GM12878 (cell line): ENCODE measurements around the gene SPNS1. TPM values are rescaled to one million over a fixed set of nuclear protein-coding genes. Genes with fewer than 3 reads are reported as not detected.

ENCODE experiments used
- ATAC-seq: fragments of 200-7000 bp; cut with Tn5 transposase; 3 replicates; pipeline ENCODE4 v1.9.1; 2020; ENCODE audit warnings: mild to moderate bottlenecking, moderate library complexity
- BruUV-seq: library from RNA; stranded (reverse); fragments of 400-500 nt; replicated peaks from 2 replicates; lab custom pipeline; 2021; lab: Mats Ljungman, UMichigan
- CTCF ChIA-PET: fragments of 300-600 bp; sonication (Branson Sonifier 250); formaldehyde crosslinking; extraction: SDS; loops from one replicate; lab custom pipeline; 2021; ENCODE audit warnings: inconsistent platforms; lab: Yijun Ruan, JAX
- POLR2A ChIA-PET: fragments of 350-600 bp; formaldehyde crosslinking; extraction: SDS; loops from one replicate; lab custom pipeline; 2021; ENCODE audit warnings: inconsistent platforms; lab: Charles Lee
- RAD21 ChIA-PET: fragments of 300-600 bp; sonication (Branson Sonifier 250); formaldehyde crosslinking; loops from one replicate; lab custom pipeline; 2023; ENCODE audit warnings: antibody characterized with exemption; ENCODE audit not compliant: unreplicated experiment; lab: Charles Lee
- SMC1A ChIA-PET: fragments of 300-600 bp; sonication (Branson Sonifier 250); formaldehyde crosslinking; loops from one replicate; lab custom pipeline; 2023; ENCODE audit not compliant: unreplicated experiment, uncharacterized antibody; lab: Charles Lee
- DNase-seq: peaks from one replicate; pipeline ENCODE4 v3.0.0-alpha.2; 2011; ENCODE audit warnings: low read depth, low spot score
- FAIRE-seq: peaks from 3 replicates; lab custom pipeline; 2011; peaks lifted over from hg19 to GRCh38; lab: Jason Lieb, UNC
- H2AFZ ChIP-seq: 2 replicates; pipeline ENCODE4 v1.6.0; 2011; ENCODE audit warnings: low read depth, low read length, control low read depth; ENCODE audit not compliant: control insufficient read depth
- H3K27ac ChIP-seq: 2 replicates; pipeline ENCODE4 v1.5.1; 2011; ENCODE audit warnings: control low read depth; ENCODE audit not compliant: control insufficient read depth, insufficient read depth
- H3K27me3 ChIP-seq, 2 experiments: replicated peaks in 1 of 2; 2 replicates each; pipeline versions ENCODE4 v1.6.0 to v1.6.1; 2011; ENCODE audit warnings: low read length in 1 of 2; ENCODE audit not compliant: control insufficient read depth in 2 of 2, insufficient read depth in 2 of 2
- H3K36me3 ChIP-seq, 2 experiments: 2 replicates each; pipeline ENCODE4 v1.5.1; 2011; ENCODE audit warnings: low read length in 1 of 2; ENCODE audit not compliant: control insufficient read depth in 2 of 2, insufficient read depth in 2 of 2
- H3K4me1 ChIP-seq: 2 replicates; pipeline ENCODE4 v1.6.1; 2011; ENCODE audit warnings: mild to moderate bottlenecking, low read length, moderate library complexity, mixed read lengths; ENCODE audit not compliant: control insufficient read depth, insufficient read depth
- H3K4me2 ChIP-seq: 2 replicates; pipeline ENCODE4 v1.6.0; 2011; ENCODE audit warnings: control low read depth; ENCODE audit not compliant: control insufficient read depth, insufficient read depth
- H3K4me3 ChIP-seq: fragments of 200-600 bp; sonication (generic); 2 replicates; pipeline ENCODE4 v1.5.1; 2016
- H3K79me2 ChIP-seq: 2 replicates; pipeline ENCODE4 v1.6.0; 2011; ENCODE audit warnings: low read length; ENCODE audit not compliant: control insufficient read depth, insufficient read depth
- H3K9ac ChIP-seq: 2 replicates; pipeline ENCODE4 v1.8.0; 2011; ENCODE audit warnings: low read length, control low read depth, mixed read lengths; ENCODE audit not compliant: control insufficient read depth, insufficient read depth
- H3K9me3 ChIP-seq: replicated peaks from 3 replicates; pipeline ENCODE4 v1.5.1; 2011; ENCODE audit warnings: mild to moderate bottlenecking, low read length; ENCODE audit not compliant: control insufficient read depth, insufficient read depth
- H4K20me1 ChIP-seq: 2 replicates; pipeline ENCODE4 v1.6.0; 2011; ENCODE audit not compliant: control insufficient read depth, insufficient read depth
- MEF2B ChIP-seq: fragments of 450-650 bp; IDR thresholded peaks from 2 replicates; pipeline ENCODE4 v1.6.1; 2018; ENCODE audit warnings: mild to moderate bottlenecking, moderate library complexity; ENCODE audit not compliant: partially characterized antibody, poor library complexity, severe bottlenecking
- SIN3A ChIP-seq: IDR thresholded peaks from 2 replicates; pipeline ENCODE4 v1.6.1; 2012; ENCODE audit warnings: low read depth, low read length, improper control_type of control experiment
- SREBF1 ChIP-seq: IDR thresholded peaks from 2 replicates; pipeline ENCODE4 v1.6.1; 2012; ENCODE audit warnings: mild to moderate bottlenecking, low read length
- TCF3 ChIP-seq: IDR thresholded peaks from 2 replicates; pipeline ENCODE4 v1.6.1; 2012; ENCODE audit warnings: low read depth, mild to moderate bottlenecking, low read length, borderline replicate concordance; ENCODE audit not compliant: insufficient read depth
- ZBTB33 ChIP-seq: fragments of 450-650 bp; IDR thresholded peaks from 2 replicates; pipeline ENCODE4 v1.6.1; 2017; ENCODE audit warnings: mild to moderate bottlenecking
- ZNF274 ChIP-seq: IDR thresholded peaks from one replicate; pipeline ENCODE4 v1.8.0; 2011; ENCODE audit not compliant: insufficient read length, insufficient read depth
- WGBS: methylation state at CpG from one replicate; pipeline ENCODE4 v1.1.6; 2016; ENCODE audit warnings: low lambda C conversion rate; ENCODE audit not compliant: insufficient replicate concordance, insufficient coverage; ENCODE audit errors: missing lambda C conversion rate; 5-methylcytosine and 5-hydroxymethylcytosine counted together
- in situ Hi-C: fragments of 300-500 bp; cut with MboI; formaldehyde crosslinking; loops from 9 replicates; pipeline ENCODE4 v1.14.3; 2018; ENCODE audit warnings: mixed read lengths
- intact Hi-C: fragments of 100-400 bp; cut with micrococcal nuclease; formaldehyde crosslinking; loops from one replicate; pipeline ENCODE4 v1.14.2; 2022; ENCODE audit not compliant: unreplicated experiment
- polyA plus RNA-seq, 11 experiments: library from polyadenylated mRNA; depleted of rRNA in 4 of 11; unstranded in 6 of 11; stranded (reverse) in 5 of 11; fragments of >200 nt; fragmentation: Nextera tagmentation in 4 of 11; fragmentation: Illumina TruSeq in 1 of 11; extraction: Ambion mirVana in 4 of 11; extraction: Trizol in 1 of 11; gene quantifications; 1 replicate in 1 of 11; 2 replicates in 10 of 11; pipeline versions ENCODE4 v1.2.1 to v1.2.3, GENCODE V29; 2011 to 2016; ENCODE audit warnings: inconsistent platforms in 2 of 11, missing spikeins in 2 of 11, low read depth in 1 of 11
- total RNA-seq, 4 experiments: library from RNA; depleted of rRNA in 3 of 4; stranded (reverse); fragments of >200 nt in 3 of 4; fragmentation: Illumina TruSeq in 1 of 4; extraction: Trizol in 1 of 4; gene quantifications; 2 replicates each; pipeline versions ENCODE4 v1.2.1 to v1.2.3, GENCODE V29; 2013 to 2021

The SPNS1 gene
- total and polyA plus RNA-seq, 10 of the 15 experiments (the other 5 are each of a cell fraction or from before 2014, with no cell fraction given) = 0.16 to 37.6 (median 12.0) TPM

DNA sequence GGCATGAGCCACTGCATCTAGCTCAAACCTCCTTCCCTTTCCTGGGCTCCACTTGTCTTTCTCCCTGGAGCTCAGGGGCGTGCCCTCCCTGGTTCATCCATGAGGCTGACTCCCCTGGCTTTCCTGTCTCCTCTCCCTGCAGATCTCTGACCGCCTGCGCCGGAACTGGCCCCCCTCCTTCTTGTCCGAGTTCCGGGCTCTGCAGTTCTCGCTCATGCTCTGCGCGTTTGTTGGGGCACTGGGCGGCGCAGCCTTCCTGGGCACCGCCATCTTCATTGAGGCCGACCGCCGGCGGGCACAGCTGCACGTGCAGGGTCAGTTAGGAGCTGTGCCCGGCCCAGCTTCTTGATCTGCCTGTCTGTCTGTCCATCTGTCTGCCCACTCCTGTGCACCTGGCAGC is 9.1 kb downstream of the SPNS1 start:
- FAIRE-seq (no peak), DNase-seq (no peak), ATAC-seq (no peak)
- no peaks in the 10 kb centered on the region; the same call in 2 of the 3 replicates for H3K9me3 ChIP-seq
- no peaks in the 10 kb centered on the region for H3K79me2 ChIP-seq
- H2AFZ ChIP-seq = no peak overlapping the region
- in situ Hi-C loops = no loop called here
- RAD21 ChIA-PET = no interaction called here
- no peak overlapping the region for H3K9ac ChIP-seq
- no peak overlapping the region for H3K27ac ChIP-seq
- intact Hi-C loops = no loop called here
- no peak overlapping the region for H3K4me2 ChIP-seq
- POLR2A ChIA-PET = interaction anchor here (0.5 kb wide), 1 partner anchor 56 kb away, joined by 6 read pairs; no protein-coding TSS in a partner anchor
- peaks cover 0 to 10% of the 10 kb centered on the region in 2 experiments; a peak in 3 of 4 replicates for H3K36me3 ChIP-seq
- peaks cover 12% of the 10 kb centered on the region for H3K4me1 ChIP-seq
- SMC1A ChIA-PET = interaction anchor here (0.8 to 1.4 kb wide), 3 partner anchors 9 to 35 kb away, joined by 3 read pairs; partner anchors contain the start of gene SPNS1
- no peak overlapping the region for H3K4me3 ChIP-seq
- TF ChIP-seq ZNF274 (no peak), SREBF1 (no peak), TCF3 (no peak), ZBTB33 (no peak), MEF2B (no peak), SIN3A (no peak)
- CTCF ChIA-PET = interaction anchor here (2.0 kb wide), 1 partner anchor 10 kb away, joined by 5 read pairs; no protein-coding TSS in a partner anchor
- no peaks in the 10 kb centered on the region for H4K20me1 ChIP-seq
- WGBS = 98% methylated on average over 8 of the region's 18 CpGs
- no peaks in the 10 kb centered on the region for H3K27me3 ChIP-seq
- BruUV-seq = no TSS peak
